Lower leg skin (tissue), 4 donors: Measurements from ENCODE around the gene ATOSA. TPM values are rescaled to one million over a fixed set of nuclear protein-coding genes. Genes with fewer than 3 reads are reported as not detected.

Experiments
- DNase-seq, 2 donors: peaks; one replicate each; pipeline ENCODE4 v3.0.0-alpha.2; 2019; ENCODE audit warnings: low spot score in 2 of 2
- H3K4me3 ChIP-seq: fragments of 200-600 bp; sonication (generic); 2 replicates; pipeline ENCODE4 v1.5.1; 2017; ENCODE audit warnings: mild to moderate bottlenecking, low read depth; ENCODE audit not compliant: poor library complexity, severe bottlenecking
- POLR2A ChIP-seq, 2 donors: fragments of 450-650 bp; IDR thresholded peaks; one replicate each; pipeline ENCODE4 v1.6.1; 2016 to 2017; ENCODE audit warnings: antibody characterized with exemption in 2 of 2, mild to moderate bottlenecking in 1 of 2, moderate library complexity in 1 of 2
- WGBS, 2 donors: methylation state at CpG; one replicate each; pipeline ENCODE4 v1.1.5; 2018; 5-methylcytosine and 5-hydroxymethylcytosine counted together
- intact Hi-C: fragments of 100-400 bp; cut with DNase I; formaldehyde crosslinking; loops from one replicate; pipeline ENCODE4 v1.15.0; 2023; ENCODE audit warnings: low total_unique reads
- total RNA-seq, 4 donors: library from RNA; depleted of rRNA; stranded (reverse); fragments of >200 nt; gene quantifications; one replicate each; pipeline ENCODE4 v1.1.0, GENCODE V29; 2016
- TF ChIP-seq, protein P1 (sequence below), 3 donors: fragments of 450-650 bp; IDR thresholded peaks; one replicate each; pipeline ENCODE4 v1.5.1; 2016; ENCODE audit warnings: antibody characterized with exemption in 3 of 3, mild to moderate bottlenecking in 3 of 3, moderate library complexity in 2 of 3

Gene ATOSA
- total RNA-seq, 4 donors from 2014 or later, result 42.6 to 57.7 (median 50.3) TPM

DNA sequence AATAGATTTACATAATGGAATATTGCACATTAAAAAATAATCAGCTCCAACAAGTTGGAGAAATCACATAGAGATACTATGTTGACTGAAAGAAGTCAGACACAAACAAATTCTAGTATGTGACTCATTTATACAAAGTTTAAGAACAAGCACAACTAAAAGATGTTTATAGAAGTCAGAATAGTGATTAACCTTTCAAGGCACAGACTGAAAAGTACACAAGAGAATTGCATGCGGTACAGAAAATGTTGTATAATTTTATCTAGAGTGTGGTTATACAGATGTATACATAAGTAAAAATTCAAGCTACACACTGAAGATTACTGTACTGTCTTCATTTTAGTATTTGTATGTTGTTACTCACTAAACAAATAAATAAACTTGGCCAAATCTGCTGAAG, 19.3 kb upstream of the ATOSA start:
- no peak overlapping the region for H3K4me3 ChIP-seq
- 0% methylated on average over 1 of the region's 1 CpG for WGBS, 2 donors
- DNase-seq, result no peak
- no peak for TF ChIP-seq POLR2A (IDR thresholded peaks at IDR 0.05)
- TF ChIP-seq, protein P1, sequence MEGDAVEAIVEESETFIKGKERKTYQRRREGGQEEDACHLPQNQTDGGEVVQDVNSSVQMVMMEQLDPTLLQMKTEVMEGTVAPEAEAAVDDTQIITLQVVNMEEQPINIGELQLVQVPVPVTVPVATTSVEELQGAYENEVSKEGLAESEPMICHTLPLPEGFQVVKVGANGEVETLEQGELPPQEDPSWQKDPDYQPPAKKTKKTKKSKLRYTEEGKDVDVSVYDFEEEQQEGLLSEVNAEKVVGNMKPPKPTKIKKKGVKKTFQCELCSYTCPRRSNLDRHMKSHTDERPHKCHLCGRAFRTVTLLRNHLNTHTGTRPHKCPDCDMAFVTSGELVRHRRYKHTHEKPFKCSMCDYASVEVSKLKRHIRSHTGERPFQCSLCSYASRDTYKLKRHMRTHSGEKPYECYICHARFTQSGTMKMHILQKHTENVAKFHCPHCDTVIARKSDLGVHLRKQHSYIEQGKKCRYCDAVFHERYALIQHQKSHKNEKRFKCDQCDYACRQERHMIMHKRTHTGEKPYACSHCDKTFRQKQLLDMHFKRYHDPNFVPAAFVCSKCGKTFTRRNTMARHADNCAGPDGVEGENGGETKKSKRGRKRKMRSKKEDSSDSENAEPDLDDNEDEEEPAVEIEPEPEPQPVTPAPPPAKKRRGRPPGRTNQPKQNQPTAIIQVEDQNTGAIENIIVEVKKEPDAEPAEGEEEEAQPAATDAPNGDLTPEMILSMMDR (IDR thresholded peaks at IDR 0.05), result no peak
- intact Hi-C loops, result no loop called here

DNA sequence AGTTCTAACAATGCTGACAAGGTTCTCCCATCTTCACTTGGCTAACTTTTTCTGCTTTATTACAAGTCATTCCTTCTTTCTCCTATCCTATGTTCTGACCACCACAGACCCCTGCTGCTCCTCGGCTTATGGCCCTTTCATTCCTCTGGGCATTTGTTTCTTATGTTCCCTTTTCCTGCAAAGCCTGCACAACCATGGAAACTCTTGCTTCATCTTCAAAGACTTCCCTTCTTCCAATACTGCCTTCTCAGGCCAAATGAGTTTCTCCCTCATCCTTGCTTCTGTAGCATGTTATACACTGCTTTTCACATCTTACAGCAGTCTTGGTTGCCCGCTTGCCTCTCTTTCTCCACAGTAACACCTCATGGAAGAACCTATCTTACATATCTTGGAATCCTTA, 17.9 kb upstream of the ATOSA start:
- WGBS, 2 donors, result 85 to 93% methylated on average over 2 of the region's 2 CpGs
- intact Hi-C loops, result no loop called here
- no peak overlapping the region for H3K4me3 ChIP-seq
- TF ChIP-seq, protein P1 (IDR thresholded peaks at IDR 0.05), result no peak
- no peak for TF ChIP-seq POLR2A (IDR thresholded peaks at IDR 0.05)
- DNase-seq, result no peak

DNA sequence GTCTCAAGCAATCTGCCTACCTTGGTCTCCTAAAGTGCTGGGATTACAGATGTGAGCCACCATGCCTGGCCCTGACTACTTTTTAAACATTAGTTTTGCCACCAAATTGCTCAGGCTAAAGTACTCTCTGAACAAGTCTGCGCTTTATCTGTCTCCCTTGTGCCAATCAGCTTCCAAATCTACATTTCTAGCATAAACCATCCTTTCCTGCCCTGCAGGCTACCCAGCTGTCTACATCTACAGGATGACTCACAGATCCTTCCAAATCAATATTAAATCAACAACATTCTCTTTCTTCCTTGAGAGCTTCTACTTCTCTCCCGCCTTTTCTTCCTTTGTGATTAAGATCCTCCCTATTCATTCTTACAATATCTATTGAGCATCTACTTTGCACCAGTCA, 16.0 kb upstream of the ATOSA start:
- DNase-seq, result no peak
- intact Hi-C loops, result no loop called here
- 58 to 61% methylated on average over 2 of the region's 2 CpGs for WGBS, 2 donors
- TF ChIP-seq, protein P1 (IDR thresholded peaks at IDR 0.05), result no peak
- TF ChIP-seq POLR2A (IDR thresholded peaks at IDR 0.05), result no peak
- no peak overlapping the region for H3K4me3 ChIP-seq

DNA sequence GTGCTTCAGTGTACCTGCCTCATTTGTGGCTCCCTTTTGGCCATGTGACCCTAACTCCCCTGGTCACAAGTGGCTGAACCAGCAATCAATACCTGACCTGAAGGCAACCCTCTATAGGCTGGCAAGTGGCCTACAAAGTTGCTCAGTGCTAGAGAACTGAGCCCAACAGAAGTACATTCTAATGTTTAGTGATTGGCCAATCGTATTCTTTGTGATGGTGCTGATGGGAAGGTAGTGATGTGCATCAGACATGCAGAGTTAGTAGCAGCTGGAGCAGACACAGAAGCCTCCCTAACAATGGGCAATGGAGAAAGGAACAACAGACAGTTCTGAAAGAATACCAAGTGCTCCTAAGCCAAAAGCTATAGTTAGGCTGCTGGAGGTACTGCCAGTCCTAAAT, 10.4 kb upstream of the ATOSA start:
- 87 to 88% methylated on average over 1 of the region's 1 CpG for WGBS, 2 donors
- intact Hi-C loops, result no loop called here
- H3K4me3 ChIP-seq, result no peak overlapping the region
- no peak for DNase-seq
- TF ChIP-seq, protein P1 (IDR thresholded peaks at IDR 0.05), result no peak

DNA sequence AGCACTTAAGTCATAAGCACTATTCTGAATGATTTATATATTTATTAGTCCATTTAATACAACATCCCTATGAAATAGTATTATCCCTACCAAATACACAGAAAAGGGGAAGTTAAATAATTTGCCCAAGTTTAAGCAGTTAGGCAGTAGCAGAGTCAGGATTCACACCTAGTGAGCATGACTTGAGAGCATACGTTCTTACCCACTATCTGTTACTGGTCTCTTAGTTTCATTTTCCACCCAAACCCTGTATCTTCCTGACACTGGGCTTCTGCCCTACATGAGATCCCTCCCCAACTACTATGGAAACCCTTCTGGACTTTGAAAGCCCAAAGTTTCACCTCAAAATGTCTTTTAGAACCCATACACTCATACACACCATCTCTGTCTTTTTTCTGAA, 4.4 kb upstream of the ATOSA start:
- WGBS, 2 donors, result 56 to 62% methylated on average over 1 of the region's 1 CpG
- TF ChIP-seq, protein P1 (IDR thresholded peaks at IDR 0.05), result no peak
- no peak for TF ChIP-seq POLR2A (IDR thresholded peaks at IDR 0.05)
- DNase-seq, result no peak
- intact Hi-C loops, result no loop called here
- H3K4me3 ChIP-seq, result no peak overlapping the region

DNA sequence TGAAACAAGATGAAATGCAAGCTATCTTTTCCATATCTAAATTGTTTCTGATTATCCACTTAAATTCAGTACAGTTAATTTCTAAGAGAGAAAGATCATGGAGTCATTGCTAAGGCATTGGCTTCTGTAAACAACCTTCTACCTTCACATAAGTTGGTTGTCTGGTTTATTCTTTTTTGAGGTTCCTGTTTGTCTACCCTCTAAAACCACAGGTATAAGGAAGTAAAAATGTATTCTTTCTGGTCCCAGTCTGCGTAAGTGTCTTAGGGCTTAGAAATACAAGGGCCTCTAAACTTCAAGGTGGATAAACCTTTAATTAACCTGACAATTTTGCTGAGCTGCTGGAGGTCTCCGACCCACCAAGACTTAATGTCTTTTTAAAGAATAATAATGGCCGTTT, 3.6 kb upstream of the ATOSA start:
- no peak for TF ChIP-seq POLR2A (IDR thresholded peaks at IDR 0.05)
- TF ChIP-seq, protein P1 (IDR thresholded peaks at IDR 0.05), result no peak
- intact Hi-C loops, result no loop called here
- DNase-seq, result no peak
- H3K4me3 ChIP-seq, result no peak overlapping the region
- 83 to 84% methylated on average over 3 of the region's 3 CpGs for WGBS, 2 donors
